ENCODE measurements around the gene RSRC2. TPM values are rescaled to one million over a fixed set of nuclear protein-coding genes. Genes with fewer than 3 reads are reported as not detected.
"Not testable (repeated sequence)": the region's sequence is repeated elsewhere in the genome, so short reads cannot be mapped to it uniquely, and the experiment has no call there.

RSRC2 gene
- total RNA-seq, 5 donors from 2014 or later (not counting 1 experiment from before 2014, with no cell fraction given): 92.8 to 237 (median 108) TPM

- POLR2A ChIA-PET: interaction anchor here in 1 of 2 donors (0.6 kb wide), 1 partner anchor 24 kb away, joined by 3 read pairs; no protein-coding TSS in a partner anchor
- no peaks in the 10 kb centered on the region for H3K27me3 Mint-ChIP-seq
- H3K9me3 Mint-ChIP-seq: no peaks in the 10 kb centered on the region
These were observed 31.5 kb downstream of the RSRC2 start for GRCh38 chr12:122495258-122495657.

GRCh38 chr12:122493222-122493621 is 33.5 kb downstream of the RSRC2 start:
- ATAC-seq (replicated peaks in 1 of 4); H3K27ac ChIP-seq (ENCODE audit: low read length); DNase-seq; H3K4me3 ChIP-seq (ENCODE audit: control insufficient read depth in 1 of 2, extremely low read depth in 1 of 2, low read length in 1 of 2); H3K27me3 Mint-ChIP-seq; H3K4me3 Mint-ChIP-seq; H3K9me3 ChIP-seq; H3K9me3 Mint-ChIP-seq; H3K27ac Mint-ChIP-seq; H3K27me3 ChIP-seq (replicated peaks in 1 of 2; ENCODE audit: control insufficient read depth in 2 of 2, extremely low read depth in 1 of 2, insufficient read depth in 2 of 2, low read length in 1 of 2); POLR2A ChIA-PET; CTCF ChIA-PET: not testable (repeated sequence)
- H3K36me3 ChIP-seq (ENCODE audit: control insufficient read depth in 2 of 2, extremely low read depth in 1 of 2, insufficient read depth in 1 of 2, low read length in 1 of 2): peaks cover 5 to 47% of the 10 kb centered on the region in 2 donors
- H3K4me1 Mint-ChIP-seq: peaks cover 26 to 28% (median 28%) of the 10 kb centered on the region in 3 donors
- WGBS (ENCODE audit: insufficient coverage): 100% methylated on average over 2 of the region's 6 CpGs
- H3K36me3 Mint-ChIP-seq: peaks cover 38% of the 10 kb centered on the region
- peaks cover 0 to 11% of the 10 kb centered on the region in 2 experiments for H3K4me1 ChIP-seq (ENCODE audit: control insufficient read depth in 1 of 2, extremely low read depth in 1 of 2, insufficient read depth in 2 of 2, low read length in 2 of 2)

More at GRCh38 chr12:122495258-122495657, 31.5 kb downstream of the RSRC2 start:
- no peak overlapping the region for H3K4me3 ChIP-seq (ENCODE audit: control insufficient read depth in 1 of 2, extremely low read depth in 1 of 2, low read length in 1 of 2)
- H3K9me3 ChIP-seq: no peaks in the 10 kb centered on the region
- 100% methylated on average over 2 of the region's 7 CpGs for WGBS (ENCODE audit: insufficient coverage)
- no peak overlapping the region for H3K4me3 Mint-ChIP-seq
- ATAC-seq (replicated peaks in 1 of 4) (no peak), DNase-seq (no peak)
- no peak overlapping the region for H3K27ac Mint-ChIP-seq
- H3K4me1 ChIP-seq (ENCODE audit: control insufficient read depth in 1 of 2, extremely low read depth in 1 of 2, insufficient read depth in 2 of 2, low read length in 2 of 2): peaks cover 5 to 19% of the 10 kb centered on the region in 2 experiments
- H3K4me1 Mint-ChIP-seq: peaks cover 42 to 43% (median 42%) of the 10 kb centered on the region in 3 donors
- H3K36me3 ChIP-seq (ENCODE audit: control insufficient read depth in 2 of 2, extremely low read depth in 1 of 2, insufficient read depth in 1 of 2, low read length in 1 of 2): peaks cover 5 to 29% of the 10 kb centered on the region in 2 donors
- H3K36me3 Mint-ChIP-seq: peaks cover 30% of the 10 kb centered on the region
- no peaks in the 10 kb centered on the region for H3K27me3 ChIP-seq (replicated peaks in 1 of 2; ENCODE audit: control insufficient read depth in 2 of 2, extremely low read depth in 1 of 2, insufficient read depth in 2 of 2, low read length in 1 of 2)
- H3K27ac ChIP-seq (ENCODE audit: low read length): no peak overlapping the region
- CTCF ChIA-PET: no interaction called here

- Histone ChIP-seq H3K27ac (ENCODE audit: low read length) (no peak overlapping the region), H3K36me3 (ENCODE audit: control insufficient read depth in 2 of 2, extremely low read depth in 1 of 2, insufficient read depth in 1 of 2, low read length in 1 of 2) (peaks cover 5 to 58% of the 10 kb centered on the region in 2 donors), H3K9me3 (no peaks in the 10 kb centered on the region), H3K4me3 (ENCODE audit: control insufficient read depth in 1 of 2, extremely low read depth in 1 of 2, low read length in 1 of 2) (no peak overlapping the region), H3K4me1 (ENCODE audit: control insufficient read depth in 1 of 2, extremely low read depth in 1 of 2, insufficient read depth in 2 of 2, low read length in 2 of 2) (peaks cover 0 to 2% of the 10 kb centered on the region in 2 experiments), H3K27me3 (replicated peaks in 1 of 2; ENCODE audit: control insufficient read depth in 2 of 2, extremely low read depth in 1 of 2, insufficient read depth in 2 of 2, low read length in 1 of 2) (no peaks in the 10 kb centered on the region)
- 90% methylated on average over 2 of the region's 2 CpGs for WGBS (ENCODE audit: insufficient coverage)
- peaks cover 39% of the 10 kb centered on the region for H3K36me3 Mint-ChIP-seq
- ATAC-seq (replicated peaks in 1 of 4) (no peak), DNase-seq (no peak)
- H3K4me1 Mint-ChIP-seq: peaks cover 21 to 26% (median 21%) of the 10 kb centered on the region in 3 donors
- ChIA-PET CTCF (no interaction called here), POLR2A (interaction anchor here (0.5 to 1.0 kb wide), 3 partner anchors 19 to 1067 kb away, joined by 4 to 7 read pairs (median 4); no protein-coding TSS in a partner anchor)
- no peaks in the 10 kb centered on the region for H3K9me3 Mint-ChIP-seq
- no peak overlapping the region for H3K27ac Mint-ChIP-seq
- no peaks in the 10 kb centered on the region for H3K27me3 Mint-ChIP-seq
- H3K4me3 Mint-ChIP-seq: no peak overlapping the region
These were observed 34.7 kb downstream of the RSRC2 start for GRCh38 chr12:122491991-122492390.

- ChIA-PET POLR2A (interaction anchor here (0.6 to 1.5 kb wide), 7 partner anchors 10 to 477 kb away, joined by 3 to 21 read pairs (median 4); partner anchors contain the start of genes ABCB9 (in 1 of the 2) and ZCCHC8 (in 1 of the 2)), CTCF (interaction anchor here (0.5 to 1.1 kb wide), 4 partner anchors 9 to 1450 kb away, joined by 3 to 4 read pairs (median 3); no protein-coding TSS in a partner anchor)
- peaks cover 8 to 13% (median 8%) of the 10 kb centered on the region in 3 donors for H3K4me1 Mint-ChIP-seq
- no peak overlapping the region for H3K4me3 Mint-ChIP-seq
- no peaks in the 10 kb centered on the region for H3K9me3 ChIP-seq
- H3K27ac ChIP-seq (ENCODE audit: low read length): no peak overlapping the region
- DNase-seq (no peak), ATAC-seq (replicated peaks in 1 of 4) (no peak)
- peaks cover 5 to 68% of the 10 kb centered on the region in 2 donors for H3K36me3 ChIP-seq (ENCODE audit: control insufficient read depth in 2 of 2, extremely low read depth in 1 of 2, insufficient read depth in 1 of 2, low read length in 1 of 2)
- H3K9me3 Mint-ChIP-seq: no peaks in the 10 kb centered on the region
- H3K27me3 Mint-ChIP-seq: no peaks in the 10 kb centered on the region
- 100% methylated on average over 1 of the region's 2 CpGs for whole genome bisulfite sequencing (ENCODE audit: insufficient coverage)
- peaks cover 46% of the 10 kb centered on the region for H3K36me3 Mint-ChIP-seq
- no peaks in the 10 kb centered on the region for H3K4me1 ChIP-seq (ENCODE audit: control insufficient read depth in 1 of 2, extremely low read depth in 1 of 2, insufficient read depth in 2 of 2, low read length in 2 of 2)
- H3K27ac Mint-ChIP-seq: no peak overlapping the region
- H3K27me3 ChIP-seq (replicated peaks in 1 of 2; ENCODE audit: control insufficient read depth in 2 of 2, extremely low read depth in 1 of 2, insufficient read depth in 2 of 2, low read length in 1 of 2): no peaks in the 10 kb centered on the region
- no peak overlapping the region for H3K4me3 ChIP-seq (ENCODE audit: control insufficient read depth in 1 of 2, extremely low read depth in 1 of 2, low read length in 1 of 2)
These were observed 37.7 kb downstream of the RSRC2 start for GRCh38 chr12:122489038-122489437.

GRCh38 chr12:122487807-122488206 is 38.9 kb downstream of the RSRC2 start:
- H3K4me3 ChIP-seq (ENCODE audit: control insufficient read depth in 1 of 2, extremely low read depth in 1 of 2, low read length in 1 of 2); POLR2A ChIA-PET; H3K27me3 Mint-ChIP-seq; H3K9me3 ChIP-seq; H3K4me1 ChIP-seq (ENCODE audit: control insufficient read depth in 1 of 2, extremely low read depth in 1 of 2, insufficient read depth in 2 of 2, low read length in 2 of 2); DNase-seq; ATAC-seq (replicated peaks in 1 of 4); H3K4me3 Mint-ChIP-seq; H3K27ac Mint-ChIP-seq; H3K27me3 ChIP-seq (replicated peaks in 1 of 2; ENCODE audit: control insufficient read depth in 2 of 2, extremely low read depth in 1 of 2, insufficient read depth in 2 of 2, low read length in 1 of 2); H3K27ac ChIP-seq (ENCODE audit: low read length); H3K9me3 Mint-ChIP-seq: not testable (repeated sequence)
- 94% methylated on average over 3 of the region's 3 CpGs for WGBS (ENCODE audit: insufficient coverage)
- CTCF ChIA-PET: interaction anchor here (0.6 kb wide), 2 partner anchors 50 to 221 kb away, joined by 3 read pairs; no protein-coding TSS in a partner anchor
- Mint-ChIP-seq H3K4me1 (peaks cover 8 to 13% (median 11%) of the 10 kb centered on the region in 3 donors), H3K36me3 (peaks cover 55% of the 10 kb centered on the region)
- peaks cover 1 to 79% of the 10 kb centered on the region in 2 donors for H3K36me3 ChIP-seq (ENCODE audit: control insufficient read depth in 2 of 2, extremely low read depth in 1 of 2, insufficient read depth in 1 of 2, low read length in 1 of 2)

- 100% methylated on average over 5 of the region's 7 CpGs for WGBS (ENCODE audit: insufficient coverage)
- H3K4me1 Mint-ChIP-seq: peaks cover 7 to 9% (median 8%) of the 10 kb centered on the region in 3 donors
- POLR2A ChIA-PET: interaction anchor here (0.6 to 1.1 kb wide), 3 partner anchors 26 to 596 kb away, joined by 4 to 6 read pairs (median 4); no protein-coding TSS in a partner anchor
- ATAC-seq (replicated peaks in 1 of 4) (no peak), DNase-seq (no peak)
- Histone ChIP-seq H3K9me3 (no peaks in the 10 kb centered on the region), H3K27me3 (replicated peaks in 1 of 2; ENCODE audit: control insufficient read depth in 2 of 2, extremely low read depth in 1 of 2, insufficient read depth in 2 of 2, low read length in 1 of 2) (no peaks in the 10 kb centered on the region), H3K27ac (ENCODE audit: low read length) (no peak overlapping the region), H3K4me3 (ENCODE audit: control insufficient read depth in 1 of 2, extremely low read depth in 1 of 2, low read length in 1 of 2) (no peak overlapping the region), H3K36me3 (ENCODE audit: control insufficient read depth in 2 of 2, extremely low read depth in 1 of 2, insufficient read depth in 1 of 2, low read length in 1 of 2) (peaks cover 0 to 80% of the 10 kb centered on the region in 2 donors), H3K4me1 (ENCODE audit: control insufficient read depth in 1 of 2, extremely low read depth in 1 of 2, insufficient read depth in 2 of 2, low read length in 2 of 2) (no peaks in the 10 kb centered on the region)
- CTCF ChIA-PET: no interaction called here
- no peak overlapping the region for H3K4me3 Mint-ChIP-seq
- peaks cover 50% of the 10 kb centered on the region for H3K36me3 Mint-ChIP-seq
- H3K27ac Mint-ChIP-seq: no peak overlapping the region
- no peaks in the 10 kb centered on the region for H3K27me3 Mint-ChIP-seq
- no peaks in the 10 kb centered on the region for H3K9me3 Mint-ChIP-seq
These were observed 39.8 kb downstream of the RSRC2 start for GRCh38 chr12:122486805-122487426.
